Endothelial cell of umbilical vein (primary cell): ENCODE data around the gene STK32C. TPM values are rescaled to one million over a fixed set of nuclear protein-coding genes. Genes with fewer than 3 reads are reported as not detected.

Experiments
- BruUV-seq: library from RNA; stranded (reverse); fragments of 400-500 nt; replicated peaks from 2 replicates; lab custom pipeline; 2021; lab: Mats Ljungman, UMichigan
- CTCF ChIA-PET: fragments of 300-600, 350-600 bp; sonication (Branson Sonifier 250); formaldehyde crosslinking; loops from one replicate; lab custom pipeline; 2021; ENCODE audit warnings: antibody characterized with exemption, inconsistent platforms; lab: Charles Lee
- POLR2A ChIA-PET: fragments of 300-600, 350-600 bp; sonication (Branson Sonifier 250); formaldehyde crosslinking; loops from one replicate; lab custom pipeline; 2021; ENCODE audit warnings: antibody characterized with exemption, inconsistent platforms; lab: Charles Lee
- DNase-seq: peaks from one replicate; pipeline ENCODE4 v3.0.0-alpha.2; 2011; ENCODE audit warnings: low read depth, low spot score
- FAIRE-seq: peaks from 2 replicates; lab custom pipeline; 2011; peaks lifted over from hg19 to GRCh38; lab: Jason Lieb, UNC
- H2AFZ ChIP-seq: 2 replicates; pipeline ENCODE4 v1.6.0; 2012; ENCODE audit warnings: low read depth, low read length, control low read depth, inconsistent platforms
- H3K27ac ChIP-seq: 2 replicates; pipeline ENCODE4 v1.5.1; 2011; ENCODE audit warnings: low read depth, mild to moderate bottlenecking, control low read depth, low read length, moderate library complexity; ENCODE audit not compliant: insufficient read depth
- H3K27me3 ChIP-seq, 2 experiments: 2 replicates each; pipeline versions ENCODE4 v1.6.0 to v1.6.1; 2011; ENCODE audit warnings: low read length in 2 of 2, mixed read lengths in 1 of 2; ENCODE audit not compliant: control insufficient read depth in 2 of 2, insufficient read depth in 2 of 2
- H3K36me3 ChIP-seq, 2 experiments: 2 replicates in 1 of 2; 3 replicates in 1 of 2; pipeline ENCODE4 v1.5.1; 2011; ENCODE audit warnings: low read length in 2 of 2, mild to moderate bottlenecking in 1 of 2, moderate library complexity in 1 of 2; ENCODE audit not compliant: control insufficient read depth in 2 of 2, insufficient read depth in 2 of 2; ENCODE audit errors: extremely low read depth in 1 of 2
- H3K4me1 ChIP-seq: 3 replicates; pipeline ENCODE4 v1.5.1; 2011; ENCODE audit warnings: mild to moderate bottlenecking, low read length; ENCODE audit not compliant: control insufficient read depth, insufficient read depth; ENCODE audit errors: extremely low read depth
- H3K4me2 ChIP-seq: 2 replicates; pipeline ENCODE4 v1.6.1; 2011; ENCODE audit warnings: low read length, control low read depth, mixed read lengths; ENCODE audit not compliant: insufficient read depth
- H3K4me3 ChIP-seq, 3 experiments: fragments of 200-600 bp in 1 of 3; sonication (generic), shearing (Covaris generic) in 1 of 3; replicated peaks in 1 of 3; 2 replicates each; pipeline ENCODE4 v1.5.1; 2011 to 2016; ENCODE audit warnings: control low read depth in 3 of 3, low read length in 3 of 3, mild to moderate bottlenecking in 2 of 3, inconsistent platforms in 1 of 3, low read depth in 1 of 3, moderate library complexity in 1 of 3; ENCODE audit not compliant: insufficient read depth in 1 of 3
- H3K79me2 ChIP-seq: 2 replicates; pipeline ENCODE4 v1.6.0; 2012; ENCODE audit warnings: low read length, inconsistent platforms; ENCODE audit not compliant: control insufficient read depth, insufficient read depth
- H3K9ac ChIP-seq: replicated peaks from 2 replicates; pipeline ENCODE3; 2011; ENCODE audit warnings: low read length, control low read depth; ENCODE audit not compliant: insufficient read depth; ENCODE audit errors: extremely low read depth
- H3K9me1 ChIP-seq: replicated peaks from 3 replicates; pipeline ENCODE4 v1.6.0; 2011; ENCODE audit warnings: mild to moderate bottlenecking, low read length; ENCODE audit not compliant: control insufficient read depth, insufficient read depth; ENCODE audit errors: extremely low read depth
- H3K9me3 ChIP-seq: replicated peaks from 2 replicates; pipeline ENCODE4 v1.5.1; 2012; ENCODE audit warnings: low read length, inconsistent platforms; ENCODE audit not compliant: control insufficient read depth, insufficient read depth
- H4K20me1 ChIP-seq: replicated peaks from 2 replicates; pipeline ENCODE3; 2011; ENCODE audit warnings: mild to moderate bottlenecking, low read length; ENCODE audit not compliant: control insufficient read depth, insufficient read depth; ENCODE audit errors: extremely low read depth
- EZH2 ChIP-seq: IDR thresholded peaks from 2 replicates; pipeline ENCODE4 v1.6.1; 2012; ENCODE audit warnings: borderline replicate concordance, low read depth, mild to moderate bottlenecking, moderate library complexity, low read length, inconsistent platforms; ENCODE audit not compliant: severe bottlenecking
- FOS ChIP-seq: IDR thresholded peaks from 2 replicates; pipeline ENCODE4 v1.6.1; 2011; ENCODE audit warnings: mild to moderate bottlenecking, low read length, moderate library complexity, borderline replicate concordance; ENCODE audit not compliant: insufficient read depth
- GATA2 ChIP-seq: IDR thresholded peaks from 2 replicates; pipeline ENCODE4 v1.7.0; 2011; ENCODE audit warnings: low read depth, mild to moderate bottlenecking, moderate library complexity, mixed read lengths, low read length; ENCODE audit not compliant: insufficient read length, insufficient read depth
- JUN ChIP-seq: IDR thresholded peaks from 2 replicates; pipeline ENCODE4 v1.6.1; 2011; ENCODE audit warnings: borderline replicate concordance, low read depth; ENCODE audit not compliant: insufficient read length, insufficient read depth
- MYC ChIP-seq: IDR thresholded peaks from one replicate; pipeline ENCODE4 v1.6.1; 2011; ENCODE audit warnings: mild to moderate bottlenecking, low read depth, low read length
- POLR2A ChIP-seq: IDR thresholded peaks from 2 replicates; pipeline ENCODE4 v1.6.1; 2012; ENCODE audit warnings: low read depth, mild to moderate bottlenecking, control low read depth, low read length
- POLR2AphosphoS5 ChIP-seq: IDR thresholded peaks from 2 replicates; pipeline ENCODE4 v1.6.1; 2012; ENCODE audit warnings: low read depth, mild to moderate bottlenecking, control low read depth, low read length, moderate library complexity; ENCODE audit not compliant: insufficient read depth
- dilution Hi-C: fragments of 300-500 bp; cut with MboI; formaldehyde crosslinking; loops from one replicate; pipeline ENCODE4 v1.15.0; 2019; ENCODE audit warnings: low sequenced_read_pairs; ENCODE audit not compliant: extremely low pct_ligation_motif_present
- intact Hi-C: fragments of 100-400 bp; cut with micrococcal nuclease; formaldehyde crosslinking; loops from one replicate; pipeline ENCODE4 v1.10.0; 2022
- polyA plus RNA-seq, 4 experiments: library from polyadenylated mRNA; depleted of rRNA in 3 of 4; stranded (reverse) in 3 of 4; unstranded in 1 of 4; fragments of >200 nt; gene quantifications; 2 replicates each; pipeline versions ENCODE4 v1.2.1 to v1.2.3, GENCODE V29; 2011 to 2012; ENCODE audit warnings: missing spikeins in 1 of 4
- total RNA-seq: library from RNA; stranded (reverse); gene quantifications from 2 replicates; pipeline ENCODE4 v1.2.3, GENCODE V29; 2021
- TF ChIP-seq, protein P1 (sequence below), 2 donors: IDR thresholded peaks; 1 replicate in 1 of 2; 2 replicates in 1 of 2; pipeline ENCODE4 v1.5.1; 2011; ENCODE audit warnings: low read length in 2 of 2, mild to moderate bottlenecking in 2 of 2, moderate library complexity in 2 of 2, control low read depth in 1 of 2, inconsistent platforms in 1 of 2, low read depth in 1 of 2; ENCODE audit not compliant: insufficient read depth in 1 of 2; ENCODE audit errors: extremely low read depth in 1 of 2
- TF ChIP-seq, protein P2 (sequence below): IDR thresholded peaks from 2 replicates; pipeline ENCODE4 v1.6.1; 2011; ENCODE audit not compliant: insufficient read depth, insufficient read length

The STK32C gene
- total and polyA plus RNA-seq, 2 donors (not counting 3 experiments of a cell fraction or from before 2014, with no cell fraction given): 5.4 to 14.1 TPM

DNA sequence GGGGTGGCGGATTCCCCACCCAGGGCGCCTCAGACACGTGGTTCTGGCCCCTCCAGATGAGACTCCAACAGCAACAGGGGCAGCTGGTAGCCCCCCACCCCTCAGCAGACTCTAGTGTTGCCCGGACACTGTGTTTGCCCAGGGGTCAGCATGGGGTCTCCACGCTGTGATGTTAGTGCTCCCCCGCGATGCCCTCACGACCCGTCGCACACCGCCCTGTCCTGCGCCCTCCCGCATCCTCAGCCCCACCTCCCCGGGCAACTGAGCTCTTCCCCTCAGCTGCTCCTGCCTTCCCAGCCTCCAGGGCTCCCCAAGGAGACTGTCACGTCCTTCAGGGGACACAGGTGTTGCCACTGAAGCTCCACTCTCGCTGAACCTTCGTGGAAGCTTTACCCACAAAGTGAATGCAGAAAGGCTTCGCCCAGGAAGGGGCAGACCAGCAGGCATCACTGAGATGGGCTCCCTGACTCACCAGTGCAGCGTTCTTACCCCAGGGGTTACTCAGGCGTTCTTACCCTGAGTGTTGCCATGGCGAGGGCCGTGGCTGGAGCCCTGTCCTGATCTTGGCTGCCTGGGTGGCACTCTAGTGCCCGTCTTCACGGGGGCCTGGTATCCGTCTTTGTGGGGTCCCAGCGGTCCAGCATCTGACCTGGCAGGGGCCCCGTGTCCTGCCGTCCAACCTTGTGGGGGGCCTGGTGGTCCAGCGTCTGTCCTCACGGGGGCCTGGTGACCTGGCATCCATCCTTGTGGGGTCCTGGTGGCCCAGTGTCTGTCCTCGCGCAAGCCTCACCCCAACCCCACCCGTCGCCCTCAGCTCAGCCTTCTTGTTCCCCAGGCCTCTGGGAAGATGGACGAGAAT lies 106.4 kb downstream of the STK32C start:
- no peaks in the 10 kb centered on the region for H4K20me1 ChIP-seq
- no peaks in the 10 kb centered on the region for H3K27me3 ChIP-seq
- no TSS peak for BruUV-seq
- POLR2A ChIA-PET: no interaction called here
- no peak for DNase-seq
- no peaks in the 10 kb centered on the region for H3K79me2 ChIP-seq
- no peaks in the 10 kb centered on the region for H3K4me1 ChIP-seq
- H3K9me3 ChIP-seq: no peaks in the 10 kb centered on the region
- no peaks in the 10 kb centered on the region for H3K9me1 ChIP-seq
- no peak overlapping the region for H3K4me3 ChIP-seq
- dilution Hi-C loops: no loop called here
- H2AFZ ChIP-seq: no peak overlapping the region
- H3K27ac ChIP-seq: no peak overlapping the region
- peaks cover 0 to 2% of the 10 kb centered on the region in 2 experiments for H3K36me3 ChIP-seq
- no peak overlapping the region for H3K9ac ChIP-seq
- no peak overlapping the region for H3K4me2 ChIP-seq
- TF ChIP-seq JUN (no peak), MYC (no peak), POLR2AphosphoS5 (no peak), FOS (no peak), EZH2 (no peak), POLR2A (no peak), GATA2 (no peak)
- TF ChIP-seq, protein P1, sequence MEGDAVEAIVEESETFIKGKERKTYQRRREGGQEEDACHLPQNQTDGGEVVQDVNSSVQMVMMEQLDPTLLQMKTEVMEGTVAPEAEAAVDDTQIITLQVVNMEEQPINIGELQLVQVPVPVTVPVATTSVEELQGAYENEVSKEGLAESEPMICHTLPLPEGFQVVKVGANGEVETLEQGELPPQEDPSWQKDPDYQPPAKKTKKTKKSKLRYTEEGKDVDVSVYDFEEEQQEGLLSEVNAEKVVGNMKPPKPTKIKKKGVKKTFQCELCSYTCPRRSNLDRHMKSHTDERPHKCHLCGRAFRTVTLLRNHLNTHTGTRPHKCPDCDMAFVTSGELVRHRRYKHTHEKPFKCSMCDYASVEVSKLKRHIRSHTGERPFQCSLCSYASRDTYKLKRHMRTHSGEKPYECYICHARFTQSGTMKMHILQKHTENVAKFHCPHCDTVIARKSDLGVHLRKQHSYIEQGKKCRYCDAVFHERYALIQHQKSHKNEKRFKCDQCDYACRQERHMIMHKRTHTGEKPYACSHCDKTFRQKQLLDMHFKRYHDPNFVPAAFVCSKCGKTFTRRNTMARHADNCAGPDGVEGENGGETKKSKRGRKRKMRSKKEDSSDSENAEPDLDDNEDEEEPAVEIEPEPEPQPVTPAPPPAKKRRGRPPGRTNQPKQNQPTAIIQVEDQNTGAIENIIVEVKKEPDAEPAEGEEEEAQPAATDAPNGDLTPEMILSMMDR (IDR thresholded peaks at IDR 0.05; ENCODE audit: extremely low read depth in 1 of 2, insufficient read depth in 1 of 2, low read depth in 1 of 2, low read length in 2 of 2): no peak
- TF ChIP-seq, protein P2, sequence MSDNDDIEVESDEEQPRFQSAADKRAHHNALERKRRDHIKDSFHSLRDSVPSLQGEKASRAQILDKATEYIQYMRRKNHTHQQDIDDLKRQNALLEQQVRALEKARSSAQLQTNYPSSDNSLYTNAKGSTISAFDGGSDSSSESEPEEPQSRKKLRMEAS: no peak
- CTCF ChIA-PET: no interaction called here
- intact Hi-C loops: no loop called here
- no peak for FAIRE-seq
